Activated naive CD4-positive, alpha-beta T cell treated with anti-CD3 and anti-CD28 coated beads, Interleukin-2, amount 10 ng/mL, durations not matched to agents 7 days and 5 days (primary cell): ENCODE data around the gene SUSD6.
A peak's percentile ranks its signal among the peaks of the same experiment; 100 is the strongest.
"Not testable (repeated sequence)": the region's sequence is repeated elsewhere in the genome, so short reads cannot be mapped to it uniquely, and the experiment has no call there.

Experiments
- CTCF ChIA-PET: fragments of 350-600 bp; sonication (Branson Sonifier 250); formaldehyde crosslinking; loops from one replicate; lab custom pipeline; 2021; ENCODE audit warnings: antibody characterized with exemption; lab: Charles Lee
- DNase-seq: peaks from one replicate; pipeline ENCODE4 v3.0.0-alpha.2; 2020
- H3K27ac Mint-ChIP-seq: one replicate; pipeline ENCODE4 v1.8.0; 2021; ENCODE audit warnings: mild to moderate bottlenecking, moderate library complexity, mixed read lengths
- H3K27me3 Mint-ChIP-seq: one replicate; pipeline ENCODE4 v1.8.0; 2021; ENCODE audit warnings: mild to moderate bottlenecking, mixed read lengths
- H3K36me3 Mint-ChIP-seq: one replicate; pipeline ENCODE4 v1.8.0; 2021; ENCODE audit warnings: mixed read lengths
- H3K4me1 Mint-ChIP-seq: one replicate; pipeline ENCODE4 v1.8.0; 2021; ENCODE audit warnings: mixed read lengths
- H3K4me3 Mint-ChIP-seq: one replicate; pipeline ENCODE4 v1.8.0; 2021; ENCODE audit warnings: mild to moderate bottlenecking, moderate library complexity, mixed read lengths
- H3K9me3 Mint-ChIP-seq: one replicate; pipeline ENCODE4 v1.8.0; 2021; ENCODE audit warnings: mixed read lengths

Gene SUSD6

GRCh38 chr14:69708586-69709560 is 97.5 kb downstream of the SUSD6 start:
- peak; percentile 55 for DNase-seq
- Mint-ChIP-seq H3K4me1 (peaks cover 71% of the 10 kb centered on the region), H3K9me3 (no peaks in the 10 kb centered on the region), H3K4me3 (no peak overlapping the region), H3K36me3 (peaks cover 69% of the 10 kb centered on the region), H3K27me3 (no peaks in the 10 kb centered on the region), H3K27ac (peak overlapping the region; percentile 55)
- CTCF ChIA-PET = interaction anchor here (0.6 to 1.7 kb wide), 7 partner anchors 10 to 112 kb away, joined by 3 to 6 read pairs (median 5); partner anchors contain the start of gene SUSD6

- Mint-ChIP-seq H3K9me3 (no peaks in the 10 kb centered on the region), H3K36me3 (peaks cover 73% of the 10 kb centered on the region), H3K27ac (peak overlapping the region; percentile 20), H3K4me3 (no peak overlapping the region), H3K27me3 (no peaks in the 10 kb centered on the region), H3K4me1 (peaks cover 68% of the 10 kb centered on the region)
- CTCF ChIA-PET = interaction anchor here (0.8 to 1.6 kb wide), 6 partner anchors 17 to 105 kb away, joined by 3 to 6 read pairs (median 4); no protein-coding TSS in a partner anchor
- DNase-seq = no peak
Observed at GRCh38 chr14:69710378-69710777, 99.0 kb downstream of the SUSD6 start.

- DNase-seq = no peak
- Mint-ChIP-seq H3K27me3 (no peaks in the 10 kb centered on the region), H3K4me1 (peaks cover 67% of the 10 kb centered on the region), H3K27ac (peak overlapping the region; percentile 24), H3K9me3 (no peaks in the 10 kb centered on the region), H3K4me3 (no peak overlapping the region), H3K36me3 (peaks cover 72% of the 10 kb centered on the region)
- CTCF ChIA-PET = interaction anchor here (0.9 to 1.6 kb wide), 5 partner anchors 17 to 107 kb away, joined by 3 to 6 read pairs (median 4); no protein-coding TSS in a partner anchor
Observed at GRCh38 chr14:69711065-69711464, 99.7 kb downstream of the SUSD6 start.

- CTCF ChIA-PET = interaction anchor here (1.2 to 1.6 kb wide), 3 partner anchors 63 to 107 kb away, joined by 3 to 5 read pairs (median 3); no protein-coding TSS in a partner anchor
- Mint-ChIP-seq H3K36me3 (peaks cover 71% of the 10 kb centered on the region), H3K9me3 (no peaks in the 10 kb centered on the region), H3K4me1 (peaks cover 70% of the 10 kb centered on the region), H3K27me3 (no peaks in the 10 kb centered on the region), H3K4me3 (no peak overlapping the region), H3K27ac (peak overlapping the region; percentile 60)
- no peak for DNase-seq
Observed at GRCh38 chr14:69711477-69711876, 100.1 kb downstream of the SUSD6 start.

GRCh38 chr14:69711881-69712560 is 100.6 kb downstream of the SUSD6 start:
- peaks cover 70% of the 10 kb centered on the region for H3K36me3 Mint-ChIP-seq
- H3K4me1 Mint-ChIP-seq = peaks cover 70% of the 10 kb centered on the region
- DNase-seq = no peak
- CTCF ChIA-PET = interaction anchor here (1.2 to 1.6 kb wide), 3 partner anchors 15 to 108 kb away, joined by 3 to 6 read pairs (median 3); no protein-coding TSS in a partner anchor
- H3K27me3 Mint-ChIP-seq = no peaks in the 10 kb centered on the region
- H3K27ac Mint-ChIP-seq = peak overlapping the region; percentile 94
- H3K4me3 Mint-ChIP-seq = no peak overlapping the region
- no peaks in the 10 kb centered on the region for H3K9me3 Mint-ChIP-seq

GRCh38 chr14:69712599-69713088 is 101.2 kb downstream of the SUSD6 start:
- Mint-ChIP-seq H3K27ac (peak overlapping the region; percentile 94), H3K27me3 (no peaks in the 10 kb centered on the region), H3K36me3 (peaks cover 68% of the 10 kb centered on the region), H3K4me3 (peak overlapping the region; percentile 18), H3K9me3 (no peaks in the 10 kb centered on the region), H3K4me1 (peaks cover 74% of the 10 kb centered on the region)
- CTCF ChIA-PET = interaction anchor here (0.8 to 1.6 kb wide), 4 partner anchors 14 to 100 kb away, joined by 3 to 6 read pairs (median 3); no protein-coding TSS in a partner anchor
- DNase-seq = peak; percentile 54

GRCh38 chr14:69713209-69713781 is 101.9 kb downstream of the SUSD6 start:
- H3K27ac Mint-ChIP-seq = peak overlapping the region; percentile 94
- H3K36me3 Mint-ChIP-seq = peaks cover 65% of the 10 kb centered on the region
- CTCF ChIA-PET = interaction anchor here (0.8 to 1.6 kb wide), 4 partner anchors 14 to 101 kb away, joined by 3 to 6 read pairs (median 3); no protein-coding TSS in a partner anchor
- H3K4me3 Mint-ChIP-seq = no peak overlapping the region
- no peaks in the 10 kb centered on the region for H3K27me3 Mint-ChIP-seq
- DNase-seq = no peak
- H3K4me1 Mint-ChIP-seq = peaks cover 72% of the 10 kb centered on the region
- no peaks in the 10 kb centered on the region for H3K9me3 Mint-ChIP-seq

- peaks cover 66% of the 10 kb centered on the region for H3K4me1 Mint-ChIP-seq
- no peaks in the 10 kb centered on the region for H3K9me3 Mint-ChIP-seq
- H3K27ac Mint-ChIP-seq = no peak overlapping the region
- H3K36me3 Mint-ChIP-seq = peaks cover 59% of the 10 kb centered on the region
- no peaks in the 10 kb centered on the region for H3K27me3 Mint-ChIP-seq
- no peak overlapping the region for H3K4me3 Mint-ChIP-seq
- no peak for DNase-seq
- CTCF ChIA-PET = interaction anchor here (0.8 kb wide), 1 partner anchor 102 kb away, joined by 3 read pairs; no protein-coding TSS in a partner anchor
Observed at GRCh38 chr14:69713993-69714679, 102.7 kb downstream of the SUSD6 start.

- Mint-ChIP-seq H3K4me1 (peaks cover 57% of the 10 kb centered on the region), H3K4me3 (no peak overlapping the region), H3K9me3 (no peaks in the 10 kb centered on the region), H3K27me3 (no peaks in the 10 kb centered on the region), H3K27ac (peak overlapping the region; percentile 82), H3K36me3 (peaks cover 45% of the 10 kb centered on the region)
- CTCF ChIA-PET = interaction anchor here (0.6 to 1.1 kb wide), 5 partner anchors 10 to 133 kb away, joined by 3 read pairs; no protein-coding TSS in a partner anchor
- no peak for DNase-seq
Observed at GRCh38 chr14:69715725-69716477, 104.5 kb downstream of the SUSD6 start.

- H3K36me3 Mint-ChIP-seq = peaks cover 37% of the 10 kb centered on the region
- H3K27me3 Mint-ChIP-seq = no peaks in the 10 kb centered on the region
- peaks cover 52% of the 10 kb centered on the region for H3K4me1 Mint-ChIP-seq
- H3K27ac Mint-ChIP-seq = peak overlapping the region; percentile 82
- no peaks in the 10 kb centered on the region for H3K9me3 Mint-ChIP-seq
- DNase-seq = peak; percentile 59
- H3K4me3 Mint-ChIP-seq = no peak overlapping the region
- CTCF ChIA-PET = interaction anchor here (0.6 to 2.9 kb wide), 5 partner anchors 10 to 134 kb away, joined by 3 to 13 read pairs (median 3); no protein-coding TSS in a partner anchor
Observed at GRCh38 chr14:69716478-69717187, 105.2 kb downstream of the SUSD6 start.

- CTCF ChIA-PET = interaction anchor here (1.3 to 2.9 kb wide), 4 partner anchors 8 to 134 kb away, joined by 4 to 13 read pairs (median 6); no protein-coding TSS in a partner anchor
- H3K4me3 Mint-ChIP-seq = not testable (repeated sequence)
Observed at GRCh38 chr14:69718614-69719013, 107.2 kb downstream of the SUSD6 start.

More at GRCh38 chr14:69718614-69719013, 107.2 kb downstream of the SUSD6 start:
- Mint-ChIP-seq H3K4me1 (peaks cover 33% of the 10 kb centered on the region), H3K36me3 (peaks cover 22% of the 10 kb centered on the region)
- H3K27me3 Mint-ChIP-seq, H3K27ac Mint-ChIP-seq, DNase-seq, H3K9me3 Mint-ChIP-seq: not testable (repeated sequence)
